Activated gamma-delta T cell treated with anti-CD3 and anti-CD28 coated beads, Interleukin-2, amount 50 U/mL, for 16 hours (primary cell): ENCODE data around the gene CTSL.

Source experiments
- DNase-seq: peaks from one replicate; pipeline ENCODE4 v3.0.0-alpha.2; 2020; ENCODE audit warnings: low read depth

CTSL gene

DNA sequence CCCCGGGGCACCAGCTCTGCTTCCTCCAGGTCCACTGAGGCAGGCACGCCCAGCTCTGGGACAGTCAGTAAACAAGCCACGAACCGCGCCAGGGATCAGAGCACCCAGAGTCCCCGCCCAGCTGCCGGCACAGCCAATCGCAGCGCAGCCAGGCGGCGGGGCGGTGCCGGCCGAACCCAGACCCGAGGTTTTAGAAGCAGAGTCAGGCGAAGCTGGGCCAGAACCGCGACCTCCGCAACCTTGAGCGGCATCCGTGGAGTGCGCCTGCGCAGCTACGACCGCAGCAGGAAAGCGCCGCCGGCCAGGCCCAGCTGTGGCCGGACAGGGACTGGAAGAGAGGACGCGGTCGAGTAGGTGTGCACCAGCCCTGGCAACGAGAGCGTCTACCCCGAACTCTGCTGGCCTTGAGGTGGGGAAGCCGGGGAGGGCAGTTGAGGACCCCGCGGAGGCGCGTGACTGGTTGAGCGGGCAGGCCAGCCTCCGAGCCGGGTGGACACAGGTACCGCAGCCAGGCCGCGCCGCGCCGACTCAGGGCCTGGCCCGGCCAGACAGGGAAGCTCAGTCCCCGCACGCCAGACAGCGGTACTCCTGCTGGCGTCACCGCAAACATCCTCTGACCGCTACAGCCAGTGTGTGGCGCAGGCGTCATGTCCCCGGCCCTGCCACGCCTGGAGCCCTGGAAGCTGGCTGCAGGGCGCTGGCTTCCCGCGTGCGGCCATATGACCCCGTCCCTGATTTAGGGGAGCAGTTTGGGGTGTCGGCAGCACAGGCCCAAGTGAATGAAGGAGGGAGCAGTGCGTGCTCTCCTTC, at the start of gene CTSL:
TSS of gene CTSL (plus strand) at position 220 of the 810 bp plus-strand sequence. CDS start 1,485 bp downstream, outside the sequence.
- DNase-seq: no peak

DNA sequence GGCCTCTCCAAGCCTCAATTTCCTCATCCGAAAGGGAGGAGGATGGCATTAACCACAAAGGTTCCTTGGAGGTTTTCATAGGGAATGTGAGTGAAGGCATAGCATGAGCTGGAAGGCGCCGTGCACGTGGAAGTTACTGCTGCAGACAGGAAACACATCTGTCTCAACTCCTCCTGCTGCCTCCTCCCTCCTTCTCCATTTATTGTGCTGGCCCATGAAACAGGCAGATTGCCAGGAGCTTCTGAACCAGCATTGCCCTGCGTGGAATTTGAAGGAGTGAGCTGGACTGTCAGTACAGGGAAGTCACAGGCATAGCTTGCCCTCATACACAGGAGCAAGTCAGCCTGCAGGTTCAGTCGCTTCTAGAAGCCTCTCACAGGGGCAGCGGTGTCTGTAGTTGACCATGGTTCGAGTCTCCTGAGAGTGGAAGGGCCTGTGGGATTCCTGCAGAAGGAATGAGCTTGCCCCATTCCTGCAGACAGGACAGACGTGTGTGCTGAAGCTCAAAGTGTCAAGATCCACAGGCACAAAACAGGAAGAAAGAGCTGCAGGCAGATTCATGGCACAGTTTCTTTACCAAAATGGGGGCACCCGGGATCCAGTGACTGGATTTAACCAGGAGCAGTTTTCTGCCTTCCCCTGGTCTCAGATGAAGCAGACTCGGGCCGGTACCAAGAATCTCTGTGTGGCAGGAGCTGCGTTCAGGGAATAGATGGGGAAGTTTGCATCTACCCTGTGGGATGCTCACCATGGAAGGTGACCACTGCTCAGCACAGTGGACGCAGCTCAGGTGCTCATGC, 48.7 kb upstream of the CTSL start:
- no peak for DNase-seq

DNA sequence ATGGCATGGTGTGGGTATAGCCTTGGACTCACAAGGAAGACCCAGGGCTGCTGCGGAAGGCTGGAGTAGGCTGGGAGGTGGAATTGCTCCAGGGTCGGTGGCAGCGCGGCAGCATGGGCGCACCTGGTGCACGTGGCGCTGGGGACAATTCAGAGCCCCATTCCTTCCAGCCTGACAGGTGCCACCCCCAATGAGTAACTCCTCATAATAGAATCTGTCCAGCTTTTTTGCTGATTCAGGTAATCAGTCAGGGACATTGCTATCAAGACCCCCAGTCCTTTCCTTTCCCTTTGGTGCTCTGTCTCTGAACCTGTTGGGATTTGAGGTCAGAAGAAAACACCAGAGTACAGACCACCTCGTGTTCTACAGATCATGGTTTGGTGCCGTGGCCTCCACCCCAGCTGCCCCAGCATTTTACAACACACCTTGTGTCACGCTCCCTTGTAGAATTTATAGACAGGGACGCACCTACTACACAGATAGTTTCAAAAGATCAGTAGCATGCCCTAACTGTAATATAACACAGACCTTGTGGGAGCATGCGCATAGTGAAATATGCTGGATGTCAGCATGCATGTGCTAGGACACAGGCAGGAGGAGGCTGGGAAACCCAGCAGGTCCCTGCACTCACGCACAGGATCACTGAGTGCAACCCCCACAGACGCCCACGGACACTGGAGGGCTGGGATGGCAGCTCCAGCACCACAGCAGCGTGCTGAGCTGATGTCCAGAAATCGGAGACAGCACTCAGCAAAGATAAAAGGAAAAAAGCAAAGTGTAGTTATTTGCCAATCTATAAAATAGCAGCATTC, 47.9 kb upstream of the CTSL start:
- DNase-seq: no peak

DNA sequence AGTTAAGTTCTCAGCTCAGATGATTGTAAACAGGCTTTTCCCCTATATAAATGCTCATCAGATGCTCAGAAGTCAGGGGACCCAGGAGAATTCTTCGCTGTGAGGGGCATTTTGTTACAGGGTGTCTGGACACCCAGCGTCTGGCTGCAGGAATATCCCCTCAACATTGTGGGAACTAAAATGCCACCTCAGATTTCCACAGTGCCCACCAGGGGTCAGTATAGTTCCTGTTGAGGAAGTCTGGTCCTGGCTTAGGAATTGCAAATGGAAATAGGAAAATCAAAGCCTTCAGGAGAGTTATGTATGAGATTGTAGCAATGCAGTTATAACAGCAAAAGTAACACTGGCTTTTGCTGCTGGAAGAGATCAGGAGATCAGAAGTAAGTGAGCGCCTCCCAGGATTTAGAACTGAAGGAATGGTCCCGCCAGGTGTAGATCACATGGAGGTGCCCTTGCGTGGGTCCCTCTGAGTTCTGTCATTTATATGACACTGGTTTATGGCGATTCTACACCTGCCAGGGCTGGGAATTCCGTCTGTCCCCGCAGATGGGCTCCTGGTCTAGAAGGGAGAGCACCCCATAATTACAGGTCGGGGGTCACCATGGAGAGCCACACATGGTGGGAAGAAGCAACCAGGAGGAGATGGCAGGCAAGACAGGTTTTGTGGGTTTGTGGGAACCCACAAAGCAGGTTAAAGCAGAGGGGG, 47.1 kb upstream of the CTSL start:
- DNase-seq: no peak

DNA sequence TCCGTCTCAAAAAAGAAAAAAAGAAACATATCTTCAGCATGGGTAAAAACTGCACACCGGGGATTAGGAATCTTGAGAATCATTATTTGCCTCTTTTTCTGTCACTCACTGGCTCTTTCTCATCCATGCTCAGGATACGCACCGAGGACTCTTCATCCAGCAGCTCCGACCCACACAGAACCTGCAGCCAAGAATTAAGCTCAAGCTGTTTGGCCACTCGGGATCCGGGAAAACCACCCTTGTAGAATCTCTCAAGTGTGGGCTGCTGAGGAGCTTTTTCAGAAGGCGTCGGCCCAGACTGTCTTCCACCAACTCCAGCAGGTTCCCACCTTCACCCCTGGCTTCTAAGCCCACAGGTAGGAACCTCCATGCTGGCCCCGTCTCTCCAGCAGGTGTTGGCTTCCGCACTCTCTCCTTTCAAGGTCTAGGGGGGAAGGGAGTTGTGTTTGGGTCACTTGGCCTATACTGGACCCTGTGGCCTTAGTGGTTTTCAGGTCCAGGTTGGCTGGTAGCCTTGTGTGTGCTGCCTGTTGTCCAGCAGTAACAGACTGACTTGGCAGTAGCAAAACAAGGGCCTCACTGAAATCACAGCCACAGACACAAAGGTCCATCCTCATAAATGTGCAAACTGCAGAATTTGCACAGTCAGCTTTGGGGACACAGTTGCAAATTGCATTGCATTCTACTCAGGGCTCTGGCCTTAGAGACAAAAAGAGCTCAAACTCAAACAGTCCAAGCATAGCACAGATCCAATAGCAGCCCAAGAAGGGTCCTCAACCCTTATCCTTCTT, 44.5 kb upstream of the CTSL start:
- DNase-seq: no peak

DNA sequence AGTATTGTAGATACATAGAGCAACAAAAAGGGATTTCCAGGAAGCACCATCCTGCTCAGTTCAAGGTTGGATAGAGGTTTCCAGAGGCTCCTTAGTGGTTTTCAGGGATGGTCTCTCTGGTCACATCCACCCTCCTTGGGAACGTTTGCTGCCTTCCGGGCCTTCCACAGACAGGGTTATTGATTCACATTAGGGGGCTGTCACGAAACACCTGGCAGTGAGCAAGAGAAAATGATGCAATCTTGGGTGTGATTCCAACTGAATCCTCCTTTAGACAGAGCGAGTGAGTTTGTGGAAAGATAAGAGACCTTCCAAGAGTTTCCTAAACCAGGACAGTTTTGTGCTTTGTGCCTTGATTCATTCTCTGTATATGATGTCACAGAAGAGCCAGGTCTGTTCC, 43.8 kb upstream of the CTSL start:
- DNase-seq: no peak

DNA sequence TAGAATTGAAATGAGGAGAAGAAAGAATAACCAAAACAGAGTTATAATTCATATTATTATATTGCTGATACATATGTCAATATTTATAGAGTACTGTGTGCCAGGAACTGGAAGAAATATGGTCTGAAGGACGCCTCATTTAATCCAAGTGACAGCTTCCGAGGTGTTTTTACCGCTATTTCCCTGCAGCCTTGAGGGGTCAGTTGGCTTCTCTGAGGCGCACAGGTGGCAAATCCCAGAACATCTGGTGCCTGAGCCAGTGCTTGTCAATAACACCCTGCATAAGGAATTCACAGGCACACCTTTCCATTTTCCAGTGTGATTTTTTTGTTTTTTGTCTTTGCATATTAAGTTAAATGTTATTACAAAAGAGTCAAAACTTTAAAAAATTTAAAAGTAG, 43.3 kb upstream of the CTSL start:
- no peak for DNase-seq

DNA sequence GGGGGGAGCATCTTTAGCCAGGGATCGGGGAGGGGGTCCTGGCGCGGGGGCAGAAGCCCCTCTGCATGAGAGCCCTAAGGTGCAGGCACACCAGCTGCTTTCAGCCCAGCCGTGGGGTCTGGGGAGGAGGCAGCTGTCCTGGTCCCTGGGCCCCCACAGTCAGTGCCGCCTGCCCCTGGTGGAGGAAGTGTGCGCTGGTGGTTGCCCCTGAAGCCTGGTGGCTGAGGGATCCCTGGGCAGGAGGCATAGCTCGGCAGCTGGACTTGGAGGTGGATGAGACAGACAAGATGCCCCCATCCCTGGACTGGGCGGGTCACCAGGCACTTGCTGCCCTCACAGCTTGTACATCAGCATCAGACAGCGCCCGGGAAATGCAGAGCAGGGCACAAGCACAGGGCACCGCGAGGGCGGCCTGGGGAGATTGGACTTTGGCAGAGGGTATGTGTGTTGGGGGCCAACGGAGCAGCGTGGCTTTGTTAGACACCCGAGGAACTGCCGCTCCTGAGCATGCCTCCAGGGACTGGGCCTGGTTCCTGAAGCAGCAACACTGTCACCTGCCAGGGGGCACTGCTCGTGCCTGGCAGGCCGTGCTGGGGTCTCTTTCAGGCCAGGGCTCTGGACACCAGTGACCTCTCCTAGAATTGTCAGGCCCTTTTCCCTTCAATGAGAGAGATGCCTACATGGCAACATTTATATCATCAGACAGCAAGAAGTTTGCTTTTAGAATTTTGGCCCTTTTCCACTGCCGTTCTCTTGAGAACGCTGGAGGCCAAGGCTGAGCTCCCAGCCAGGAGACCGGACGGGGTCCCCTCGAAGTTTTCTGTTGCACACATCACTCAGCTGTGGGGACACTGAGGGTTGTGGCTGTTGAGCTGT, 41.9 kb upstream of the CTSL start:
- DNase-seq: no peak

DNA sequence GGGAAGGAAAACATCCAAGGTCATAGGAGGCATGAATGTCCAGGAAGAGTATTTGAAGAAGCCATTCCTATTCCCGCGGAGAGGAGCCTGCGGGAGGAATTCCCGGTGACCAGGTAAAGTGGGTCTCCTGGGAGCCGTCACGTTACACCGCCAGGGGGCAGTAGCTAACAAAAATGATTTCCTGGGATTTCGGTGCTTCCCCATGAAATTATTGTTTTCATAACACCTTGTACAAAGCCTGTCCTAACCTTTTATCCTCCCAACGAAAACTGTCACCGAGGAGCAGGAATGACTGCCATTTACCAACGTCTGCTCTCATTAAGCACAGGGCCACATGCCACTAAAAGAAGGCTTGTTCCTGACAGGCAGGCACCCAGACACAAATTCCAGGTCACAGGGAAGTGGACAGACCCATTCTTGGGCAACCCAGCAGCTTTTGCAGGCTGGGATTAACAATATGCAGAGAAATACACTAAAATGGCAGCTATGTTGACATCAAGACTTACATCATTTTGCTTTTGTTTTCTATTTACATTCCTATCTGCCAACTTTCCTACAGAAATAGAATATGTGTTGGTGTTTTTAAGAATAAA, 41.2 kb upstream of the CTSL start:
- DNase-seq: no peak

DNA sequence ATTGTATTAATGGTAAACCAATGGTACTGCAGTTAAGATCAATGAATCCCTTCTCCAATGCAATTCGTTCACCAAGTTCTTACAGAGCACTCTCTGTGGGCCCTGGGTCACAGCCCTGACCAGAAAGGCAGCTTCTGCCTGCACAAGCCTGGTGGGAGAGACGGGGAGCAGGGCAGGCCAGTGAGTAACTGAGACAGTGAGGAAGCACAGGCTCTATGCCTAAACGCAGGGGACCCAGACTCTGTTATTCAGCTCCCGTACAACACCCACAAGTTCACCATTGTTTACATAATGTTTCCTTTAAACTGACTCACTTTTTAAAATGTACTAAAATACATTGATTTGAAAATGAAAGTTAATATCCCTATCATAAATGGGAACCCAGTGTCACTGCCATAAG, 40.5 kb upstream of the CTSL start:
- DNase-seq: no peak

DNA sequence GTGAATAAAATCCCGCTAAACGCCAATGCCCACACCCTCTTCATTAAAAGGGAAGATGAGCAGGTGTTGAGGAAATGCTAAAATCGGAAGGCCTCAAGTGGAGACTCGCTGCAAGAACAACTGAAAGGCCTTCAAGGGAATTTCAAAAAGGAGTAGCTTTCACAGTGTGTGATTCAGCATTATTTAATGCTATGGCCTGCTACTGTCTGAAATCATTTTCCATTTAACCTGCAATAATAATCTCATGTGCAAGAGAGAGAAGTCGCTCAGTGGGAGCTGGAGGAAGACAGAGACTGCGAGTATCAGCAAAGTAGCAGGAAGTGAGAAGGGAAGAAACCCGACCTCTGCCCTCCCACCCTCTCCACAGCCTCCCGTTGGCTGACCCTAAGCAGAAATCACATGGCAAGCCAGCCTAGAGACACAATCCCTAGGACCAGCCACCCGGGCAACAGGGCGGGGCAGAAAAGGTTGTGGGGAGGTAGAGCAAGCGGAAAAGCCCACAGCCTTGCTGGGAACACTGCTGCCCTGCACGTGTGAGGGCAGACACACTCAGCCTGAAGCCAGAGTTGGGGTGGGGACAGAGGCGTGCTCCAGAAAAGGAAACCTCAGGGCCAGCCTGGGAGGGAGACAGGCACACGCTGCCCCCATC, 39.9 kb upstream of the CTSL start:
- no peak for DNase-seq

DNA sequence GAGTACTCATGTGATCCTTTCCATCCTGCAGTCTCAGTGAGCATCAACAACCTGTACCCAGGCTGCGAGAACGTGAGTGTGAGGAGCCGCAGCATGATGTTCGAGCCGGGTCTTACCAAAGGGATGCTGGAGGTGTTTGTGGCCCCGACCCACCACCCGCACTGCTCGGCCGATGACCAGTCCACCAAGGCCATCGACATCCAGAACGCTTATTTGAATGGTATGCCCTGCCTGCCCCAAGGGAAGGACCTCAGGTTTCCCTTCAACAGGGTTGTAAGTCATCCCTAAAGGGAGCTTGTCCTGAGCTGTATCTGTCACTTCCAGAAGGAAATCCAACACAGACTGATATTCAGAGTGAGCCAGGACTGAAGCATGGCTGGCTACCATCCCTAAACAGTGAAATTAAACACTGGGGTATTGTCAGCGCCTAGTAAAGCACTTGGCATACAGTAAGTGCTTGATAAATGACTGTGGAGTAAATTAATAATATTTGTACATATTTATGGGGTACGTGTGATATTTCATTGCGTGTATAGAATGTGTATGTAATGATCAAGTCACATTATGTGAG, 39.3 kb upstream of the CTSL start:
- DNase-seq: no peak

DNA sequence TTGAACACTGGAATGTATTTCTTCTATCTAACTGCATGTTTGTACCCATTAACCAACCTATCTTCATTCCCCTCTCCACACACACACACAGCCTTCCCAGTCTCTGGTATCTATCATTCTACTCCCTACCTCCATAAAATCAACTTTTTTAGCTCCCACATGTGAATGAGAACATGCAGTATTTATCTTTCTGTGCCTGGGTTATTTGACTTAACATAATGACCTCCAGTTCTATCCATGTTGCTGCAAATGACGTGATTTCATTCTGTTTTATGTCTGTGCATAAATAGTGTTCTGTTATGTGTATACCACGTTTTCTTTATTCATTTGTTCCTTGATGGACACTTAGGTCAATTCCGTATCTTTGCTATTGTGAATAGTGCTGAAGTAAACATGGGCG, 38.7 kb upstream of the CTSL start:
- no peak for DNase-seq

DNA sequence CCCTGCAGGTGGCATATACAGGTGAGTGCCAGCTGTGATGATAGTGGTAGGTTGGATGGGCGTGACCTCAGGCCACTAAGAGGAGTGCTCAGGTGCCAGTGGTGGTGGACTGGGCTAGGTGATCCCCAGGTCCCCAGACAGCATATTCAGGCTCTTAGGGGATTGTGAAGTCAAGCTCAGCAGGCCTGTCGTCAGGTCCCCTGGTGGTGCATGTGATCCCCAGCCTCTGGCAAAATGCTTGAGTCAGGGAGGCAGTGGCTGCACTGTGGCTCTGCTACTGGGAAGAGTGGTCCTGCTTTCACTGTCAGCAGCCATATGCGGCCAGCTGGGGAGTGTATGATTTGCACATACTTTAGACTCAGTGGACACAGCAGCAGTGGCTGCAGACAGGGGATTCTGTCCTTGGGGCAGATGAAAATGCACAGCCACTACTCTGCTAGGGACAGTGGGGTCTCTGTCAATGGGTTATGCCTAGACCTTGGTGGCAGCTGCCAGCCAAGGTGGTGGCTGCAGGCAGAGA, 31.6 kb upstream of the CTSL start:
- no peak for DNase-seq

DNA sequence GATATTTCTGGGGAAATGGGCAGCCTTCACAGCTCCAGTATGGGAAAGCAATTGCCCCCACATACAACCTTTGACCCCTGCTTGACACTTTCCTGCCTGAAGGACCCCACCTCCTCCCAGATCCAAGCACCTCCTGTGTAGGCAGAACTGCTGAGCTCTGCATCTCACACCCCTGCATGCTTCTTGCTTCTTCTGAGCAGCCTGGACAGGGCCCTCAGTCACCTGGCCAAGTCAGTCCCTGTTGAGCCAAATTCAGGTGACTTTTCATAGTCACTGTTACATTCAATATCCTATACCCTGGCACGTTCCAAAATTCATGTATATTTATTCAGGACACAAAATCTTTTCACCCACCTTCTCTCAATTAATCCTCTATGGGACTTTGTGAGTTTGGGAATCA, 30.4 kb upstream of the CTSL start:
- no peak for DNase-seq

DNA sequence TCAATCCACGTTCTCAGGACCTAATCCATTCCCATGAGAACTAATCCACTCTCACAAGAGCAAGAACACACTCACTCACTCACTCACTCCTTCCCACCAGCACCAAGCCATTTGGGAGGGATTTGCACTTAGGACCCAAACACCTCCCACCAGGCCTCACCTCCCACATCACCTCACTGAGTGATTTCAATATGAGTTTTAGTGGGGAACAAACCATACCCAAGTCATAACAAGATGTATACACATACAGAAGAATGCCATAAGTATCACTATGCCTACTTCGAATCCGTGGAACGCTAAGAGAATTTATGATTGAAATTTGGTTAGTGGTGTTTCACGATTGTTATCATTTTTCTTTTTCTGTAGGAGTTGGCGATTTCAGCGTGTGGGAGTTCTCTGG, 29.3 kb upstream of the CTSL start:
- DNase-seq: no peak

DNA sequence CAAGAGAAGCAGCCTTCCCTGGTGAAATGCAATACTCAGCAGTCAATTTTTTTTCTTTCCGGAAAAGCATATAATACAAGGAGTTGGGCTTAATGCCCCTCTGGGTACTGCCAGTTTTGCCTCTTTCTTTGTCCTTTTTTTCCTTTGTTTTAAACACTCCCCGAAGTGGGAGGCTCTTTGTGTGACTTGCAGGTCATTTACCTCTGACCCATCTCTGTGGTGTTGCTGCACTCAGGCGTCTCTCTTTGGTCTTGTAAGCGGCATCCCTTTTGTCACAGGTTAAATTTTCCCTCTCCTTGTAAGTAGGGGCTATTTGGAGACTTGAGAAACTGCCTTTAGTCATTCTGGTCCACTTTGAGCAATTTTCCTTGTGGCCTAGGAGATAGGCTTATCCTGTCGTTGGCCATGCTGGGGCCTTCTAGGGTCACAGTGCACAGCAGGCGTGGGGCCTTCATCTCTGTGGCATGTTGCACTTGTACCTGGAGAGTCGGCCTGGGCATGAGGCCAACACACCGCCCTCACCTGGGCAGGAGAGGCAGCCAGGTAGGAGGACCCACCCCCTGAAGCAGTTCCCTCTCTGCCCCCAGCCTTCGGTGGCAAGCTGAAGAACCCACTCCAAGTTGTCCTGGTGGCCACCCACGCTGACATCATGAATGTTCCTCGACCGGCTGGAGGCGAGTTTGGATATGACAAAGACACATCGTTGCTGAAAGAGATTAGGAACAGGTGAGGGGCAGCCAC, 27.7 kb upstream of the CTSL start:
- DNase-seq: no peak

DNA sequence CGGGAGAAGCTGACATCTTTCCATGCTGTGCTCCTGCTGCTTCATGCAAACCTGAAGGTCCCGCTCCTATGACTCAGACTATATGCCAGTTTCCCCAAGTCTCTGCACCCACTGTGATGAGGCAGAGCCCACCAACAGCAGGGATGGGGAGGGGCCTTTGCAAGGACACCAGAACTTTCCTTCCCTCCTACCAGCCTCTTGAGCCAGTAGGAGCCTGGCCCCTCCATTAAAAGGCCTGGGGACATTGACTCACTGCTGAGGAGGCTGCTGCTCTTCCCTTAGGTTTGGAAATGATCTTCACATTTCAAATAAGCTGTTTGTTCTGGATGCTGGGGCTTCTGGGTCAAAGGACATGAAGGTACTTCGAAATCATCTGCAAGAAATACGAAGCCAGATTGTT, 26.1 kb upstream of the CTSL start:
- DNase-seq: no peak
